GM11168 (cell line): Measurements from ENCODE around the gene MAP4K5.
"Not testable (repeated sequence)": the region's sequence is repeated elsewhere in the genome, so short reads cannot be mapped to it uniquely, and the experiment has no call there.

Source experiments
- in situ Hi-C: fragments of 300-500 bp; cut with MboI; formaldehyde crosslinking; loops from one replicate; pipeline ENCODE4 v1.12.0; 2022; ENCODE audit warnings: low sequenced_read_pairs; ENCODE audit not compliant: unreplicated experiment

MAP4K5 gene

DNA sequence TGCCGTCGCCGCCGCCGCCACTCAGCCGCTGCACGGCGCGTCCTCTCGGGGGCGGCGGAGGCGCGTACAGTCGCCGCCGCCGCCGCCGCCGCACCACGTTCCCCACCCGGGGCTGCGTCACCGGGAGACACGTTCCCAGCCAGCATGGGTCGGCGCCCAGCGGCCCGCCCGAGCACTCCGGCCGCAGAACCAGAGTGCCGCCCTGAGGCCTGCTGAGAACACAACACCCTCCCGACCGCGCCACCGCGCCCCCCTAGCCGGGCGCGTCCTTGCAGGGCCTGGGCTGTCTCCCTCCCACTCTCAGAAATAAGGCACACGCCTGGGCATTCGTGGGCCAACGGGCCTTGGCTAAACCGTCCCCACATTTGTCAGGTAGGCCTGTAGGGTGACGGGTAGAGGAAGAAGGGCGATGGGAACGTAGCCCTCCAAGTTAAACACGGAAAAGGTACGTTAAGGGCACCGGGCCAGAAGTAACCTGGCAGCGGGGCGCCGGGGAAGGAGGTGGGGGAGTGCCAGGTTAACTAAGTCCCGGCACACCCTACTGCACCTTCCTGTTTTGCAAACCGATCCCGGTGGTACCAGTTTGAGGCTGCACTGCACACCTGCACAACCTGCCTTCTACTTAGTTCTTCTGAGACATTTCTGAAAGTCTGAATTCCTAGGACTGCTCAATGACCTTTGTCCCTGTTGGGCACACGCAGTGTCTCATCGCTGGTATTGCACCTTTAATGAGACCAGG lies at the start of gene MAP4K5:
TSS of gene MAP4K5 (minus strand) at position 68 of the 739 bp plus-strand sequence. CDS start 520 bp downstream, outside the sequence.
- in situ Hi-C loops = loop anchor here (25.0 kb wide), 1 partner anchor 670 kb away; the partner anchor contains the start of gene NEMF

DNA sequence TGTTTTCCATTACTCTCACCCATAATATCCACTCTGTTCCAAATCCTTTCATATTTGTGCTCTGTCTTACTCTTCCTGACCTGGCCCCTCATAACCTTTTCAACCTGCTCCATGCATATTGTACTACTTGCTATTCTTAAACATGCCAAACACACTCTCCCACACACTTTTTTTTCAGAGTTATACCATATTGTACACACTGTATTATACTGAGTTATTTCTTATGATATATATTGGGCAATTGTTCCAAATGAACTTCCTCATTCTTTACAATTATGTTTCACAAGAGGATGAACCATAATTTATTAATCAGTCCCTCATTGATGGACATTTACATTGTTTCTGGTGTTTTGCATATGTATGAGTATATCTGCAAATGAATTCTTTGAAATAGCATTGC lies 46.1 kb upstream of the MAP4K5 start:
- in situ Hi-C loops = loop anchor here (25.0 kb wide), 1 partner anchor 284 kb away; the partner anchor contains the start of gene ABHD12B

DNA sequence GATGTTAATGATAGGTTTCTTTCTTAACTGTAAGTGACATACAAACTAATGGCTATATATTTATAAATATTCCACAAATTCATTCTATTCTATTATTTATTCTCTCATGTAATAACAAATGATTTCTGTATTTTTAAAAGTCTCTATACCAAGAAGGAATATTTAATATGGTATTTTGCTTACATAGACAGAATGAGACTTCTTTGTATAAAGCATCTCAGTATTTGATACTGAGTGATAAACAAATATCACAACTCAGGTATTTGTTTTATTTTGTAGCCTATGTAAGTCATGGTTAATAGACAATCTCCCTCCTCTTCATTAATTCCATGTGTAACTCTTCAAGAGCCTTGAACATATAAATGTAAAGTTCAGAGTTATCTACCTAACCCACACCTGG lies 45.6 kb upstream of the MAP4K5 start:
- in situ Hi-C loops = loop anchor here (25.0 kb wide), 1 partner anchor 284 kb away; the partner anchor contains the start of gene ABHD12B

DNA sequence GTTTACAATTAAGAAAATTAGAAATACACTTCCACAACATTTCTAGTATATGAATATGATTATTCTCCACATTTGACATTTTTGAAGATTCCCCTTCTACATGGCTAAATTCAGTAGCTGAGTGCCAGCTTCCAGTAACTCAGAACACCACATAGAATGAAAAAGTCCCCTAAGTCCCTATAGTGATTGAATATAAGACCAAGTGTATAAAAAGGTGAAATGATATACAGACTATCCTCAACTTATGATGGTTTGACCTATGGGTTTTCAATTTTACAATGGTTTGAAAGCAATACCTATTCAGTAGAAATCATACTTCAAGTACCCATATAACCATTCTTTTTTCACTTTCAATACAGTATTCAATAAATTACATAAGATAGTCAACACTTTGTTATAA lies 43.4 kb upstream of the MAP4K5 start:
- in situ Hi-C loops = loop anchor here (25.0 kb wide), 1 partner anchor 287 kb away; the partner anchor contains the start of gene ABHD12B

DNA sequence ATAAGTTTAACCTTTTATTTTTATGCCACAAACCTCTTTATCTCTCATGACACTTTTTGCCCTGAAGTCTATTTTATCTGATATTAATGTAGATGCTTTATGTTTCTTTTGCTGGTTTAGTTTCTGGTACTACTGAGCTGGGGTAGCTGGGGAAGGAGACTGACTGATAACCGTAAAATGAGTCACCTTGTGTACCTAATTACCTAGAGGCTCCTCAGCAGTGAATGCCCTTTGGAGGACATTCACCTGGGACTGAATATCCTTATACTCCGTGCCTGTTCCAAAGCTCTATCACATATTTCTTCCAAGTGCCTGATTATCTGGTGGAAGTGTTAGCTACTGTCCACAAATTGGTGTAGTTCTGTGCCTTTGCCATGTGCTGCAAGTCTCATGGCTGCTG lies 41.5 kb upstream of the MAP4K5 start:
- in situ Hi-C loops = no loop called here

DNA sequence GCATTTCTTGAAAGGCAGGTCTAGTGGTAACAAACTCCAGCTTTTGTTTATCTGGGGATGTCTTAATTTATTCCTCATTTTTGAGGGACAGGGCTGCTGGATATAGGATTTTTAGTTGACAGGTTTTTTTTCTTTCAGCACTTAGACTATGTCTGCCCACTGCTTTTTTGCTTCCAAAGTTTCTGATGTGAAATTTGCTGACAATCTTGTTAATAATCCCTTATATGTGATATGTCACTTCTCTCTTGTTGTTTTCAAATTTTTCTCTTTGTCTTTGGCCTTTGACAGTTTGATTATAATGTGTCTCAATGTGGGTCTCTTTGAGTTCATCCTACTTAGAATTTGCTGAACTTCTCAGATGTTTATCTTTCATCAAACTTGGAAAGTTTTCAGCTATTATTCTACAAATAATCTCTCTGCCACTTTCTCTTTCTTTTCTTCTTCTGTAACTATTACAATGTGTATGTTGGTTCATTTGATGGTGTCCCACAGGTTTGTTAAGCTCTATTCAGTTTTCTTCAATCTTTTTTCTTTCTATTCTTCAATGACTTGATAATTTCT lies 37.4 kb upstream of the MAP4K5 start:
- in situ Hi-C loops = no loop called here

DNA sequence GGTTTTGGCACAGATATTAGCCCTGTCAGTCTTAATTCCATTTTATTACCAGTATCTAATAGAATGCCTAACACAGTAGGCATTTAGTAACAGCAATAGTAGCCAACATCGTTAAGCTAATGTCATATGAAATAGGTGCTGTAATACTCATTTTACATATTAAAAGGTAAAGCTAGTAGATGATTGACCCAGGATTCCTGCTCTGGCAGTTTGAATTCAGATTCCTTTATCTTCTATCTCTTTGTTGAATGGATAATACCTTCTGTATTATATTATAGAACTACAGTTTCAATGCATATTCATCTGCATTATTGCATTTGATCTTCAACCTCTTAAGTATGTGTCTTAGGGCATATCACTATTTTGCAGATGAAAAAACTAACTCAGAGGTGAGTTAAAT lies 30.5 kb upstream of the MAP4K5 start:
- in situ Hi-C loops = no loop called here

DNA sequence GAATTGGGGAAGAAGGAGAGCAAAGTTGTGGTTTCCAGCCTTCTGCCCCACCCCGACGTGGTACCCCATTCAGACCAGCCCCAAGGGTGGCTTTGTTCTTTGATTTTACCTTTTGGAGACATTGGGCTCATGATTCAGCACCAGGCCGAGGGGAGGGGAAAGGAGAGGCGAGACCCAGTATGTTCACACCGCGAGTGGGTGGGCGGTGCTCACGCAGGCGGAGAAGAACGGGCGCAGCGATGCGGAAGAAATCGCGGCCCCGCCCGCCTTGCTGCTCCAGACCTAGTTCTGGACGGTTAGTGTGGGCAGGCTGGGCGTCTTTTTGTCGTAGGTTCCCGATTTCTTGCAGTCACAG lies 28.5 kb upstream of the MAP4K5 start:
- in situ Hi-C loops = no loop called here

DNA sequence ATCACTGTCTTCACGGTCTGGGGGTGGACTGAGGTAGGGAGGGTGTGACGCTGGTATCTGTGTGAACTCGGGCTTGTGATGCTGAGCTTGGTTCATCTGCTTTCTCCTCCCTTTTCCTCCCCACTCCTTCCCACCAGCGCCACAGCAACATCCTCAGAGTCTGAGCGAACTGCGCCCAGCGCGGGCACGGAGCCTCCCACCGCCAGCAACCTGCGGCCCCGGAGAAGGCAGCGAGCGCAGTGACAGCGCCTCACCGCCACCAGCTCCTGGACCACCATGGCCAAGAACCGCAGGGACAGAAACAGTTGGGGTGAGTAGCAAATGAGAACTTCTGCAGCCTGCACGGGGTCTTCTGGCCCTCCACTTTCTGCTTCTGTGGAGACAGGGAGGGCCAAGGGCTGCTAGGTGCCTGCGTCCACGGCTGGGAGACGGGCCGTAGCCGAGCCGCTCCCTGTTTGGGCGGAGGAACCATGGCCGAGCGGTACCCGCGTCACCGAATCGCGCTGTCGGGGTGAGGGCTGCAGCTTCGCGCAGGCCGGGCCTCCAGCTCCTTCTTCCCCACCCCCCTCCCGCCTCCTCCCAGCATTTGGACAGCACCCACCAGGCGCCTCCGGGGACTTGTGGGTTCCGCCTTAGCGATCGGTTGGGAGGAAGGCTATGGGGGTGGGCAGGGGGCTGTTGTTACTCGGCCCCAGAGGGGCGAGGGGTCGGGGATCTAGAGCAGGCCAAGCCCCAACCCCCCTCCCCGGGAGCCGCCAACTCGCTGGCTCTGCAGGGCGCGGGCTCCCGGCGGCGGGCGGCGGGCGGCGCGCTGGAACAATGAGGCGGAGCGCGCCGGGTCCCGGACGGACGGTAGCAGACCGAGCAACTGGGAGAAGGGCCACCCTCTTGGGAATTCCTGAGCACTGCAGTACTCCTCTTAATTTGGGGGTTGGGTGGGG lies 27.9 kb upstream of the MAP4K5 start, which contains the start of gene ATL1:
TSS of gene ATL1 (plus strand) at position 156 of the 941 bp plus-strand sequence. CDS start at position 277, 121 bp downstream.
- in situ Hi-C loops = no loop called here

DNA sequence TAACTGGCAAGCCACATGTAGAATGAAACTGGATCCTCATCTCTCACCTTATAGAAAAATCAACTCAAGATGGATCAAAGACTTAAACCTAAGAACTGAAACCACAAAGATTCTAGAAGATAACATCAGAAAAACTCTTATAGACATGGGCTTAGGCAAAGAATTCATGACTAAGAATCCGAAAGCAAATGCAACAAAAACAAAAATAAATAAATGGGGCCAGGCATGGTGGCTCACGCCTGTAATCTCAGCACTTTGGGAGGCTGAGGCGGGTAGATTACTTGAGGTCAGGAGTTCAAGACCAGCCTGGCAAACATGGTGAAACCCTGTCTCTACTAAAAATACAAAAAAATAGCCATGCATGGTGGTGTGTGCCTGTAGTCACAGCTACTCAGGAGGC lies 20.4 kb upstream of the MAP4K5 start:
- in situ Hi-C loops = not testable (repeated sequence)

DNA sequence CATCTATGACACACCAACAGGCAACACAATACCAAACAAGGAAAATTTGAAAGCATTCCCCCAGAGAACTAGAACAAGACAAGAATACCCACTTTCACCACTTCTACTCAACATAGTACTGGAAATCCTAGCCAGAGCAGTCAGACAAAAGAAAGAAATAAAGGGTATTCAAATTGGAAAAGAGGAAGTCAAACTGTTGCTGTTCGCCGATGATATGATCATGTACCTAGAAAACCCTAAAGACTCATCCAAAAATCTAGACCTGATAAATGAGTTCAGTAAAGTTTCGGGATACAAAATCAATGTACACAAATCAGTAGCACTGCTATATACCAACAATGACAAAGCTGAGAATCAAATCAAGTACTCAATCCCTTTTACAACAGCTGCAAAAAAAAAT lies 19.5 kb upstream of the MAP4K5 start:
- in situ Hi-C loops = no loop called here

DNA sequence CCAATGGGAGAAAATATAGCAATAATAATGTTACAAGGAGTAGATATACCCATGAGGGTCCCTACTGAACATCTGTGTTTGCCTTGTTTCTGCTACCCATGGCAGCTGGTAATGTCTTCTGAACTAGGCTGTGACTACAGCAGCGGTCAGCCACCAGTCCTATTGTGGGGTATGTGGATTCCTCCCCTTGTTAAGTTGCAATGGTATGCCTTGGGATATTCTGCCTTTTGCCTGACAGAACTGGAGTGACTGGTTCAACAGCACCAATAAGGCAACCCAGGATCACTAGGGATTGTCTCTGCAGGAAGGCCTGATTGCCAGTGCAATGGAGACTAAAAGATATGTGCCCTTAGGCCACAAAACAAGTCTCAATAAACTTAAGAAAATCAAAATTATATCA lies 17.9 kb upstream of the MAP4K5 start:
- in situ Hi-C loops = no loop called here

DNA sequence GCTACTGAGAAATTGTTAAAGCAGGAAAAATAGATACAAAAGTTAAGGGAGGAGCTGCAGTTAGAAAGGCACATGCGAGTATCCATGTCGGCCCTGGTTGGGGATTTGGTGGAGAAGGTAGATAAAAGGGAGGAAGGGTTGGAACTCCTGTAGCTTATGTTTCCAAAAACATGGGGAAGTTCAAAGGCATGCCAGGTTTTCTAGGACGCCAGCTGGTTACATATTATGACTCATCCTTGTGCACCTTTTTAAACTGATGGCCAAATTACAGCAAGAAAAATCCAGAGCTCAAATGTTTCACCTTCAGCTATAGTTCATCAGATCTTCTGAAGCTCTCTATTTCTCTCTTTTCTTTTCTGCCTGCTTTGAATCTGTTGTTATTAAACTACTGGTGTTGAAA lies 13.2 kb upstream of the MAP4K5 start:
- in situ Hi-C loops = loop anchor here (25.0 kb wide), 1 partner anchor 683 kb away; the partner anchor contains the start of gene NEMF

DNA sequence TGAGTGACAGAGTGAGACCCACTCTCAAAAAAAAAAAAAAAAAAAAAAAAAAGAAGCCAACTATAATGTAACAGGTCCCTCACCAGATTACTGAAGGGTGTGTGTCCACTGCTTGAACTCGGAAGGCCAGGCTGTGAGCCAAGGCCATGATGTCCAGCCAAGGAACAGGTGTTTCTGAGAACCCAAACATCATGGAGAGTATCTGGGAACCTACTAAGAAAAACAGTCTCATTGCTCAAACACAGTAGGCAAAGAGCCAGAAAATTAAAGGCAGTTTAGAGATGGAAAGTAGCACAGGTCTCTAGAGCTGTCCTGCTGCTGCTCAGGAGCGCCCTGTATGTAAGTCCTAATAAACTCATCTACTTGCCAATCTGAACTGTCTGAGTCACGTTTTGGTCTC lies 12.5 kb upstream of the MAP4K5 start:
- in situ Hi-C loops = loop anchor here (25.0 kb wide), 1 partner anchor 683 kb away; the partner anchor contains the start of gene NEMF

DNA sequence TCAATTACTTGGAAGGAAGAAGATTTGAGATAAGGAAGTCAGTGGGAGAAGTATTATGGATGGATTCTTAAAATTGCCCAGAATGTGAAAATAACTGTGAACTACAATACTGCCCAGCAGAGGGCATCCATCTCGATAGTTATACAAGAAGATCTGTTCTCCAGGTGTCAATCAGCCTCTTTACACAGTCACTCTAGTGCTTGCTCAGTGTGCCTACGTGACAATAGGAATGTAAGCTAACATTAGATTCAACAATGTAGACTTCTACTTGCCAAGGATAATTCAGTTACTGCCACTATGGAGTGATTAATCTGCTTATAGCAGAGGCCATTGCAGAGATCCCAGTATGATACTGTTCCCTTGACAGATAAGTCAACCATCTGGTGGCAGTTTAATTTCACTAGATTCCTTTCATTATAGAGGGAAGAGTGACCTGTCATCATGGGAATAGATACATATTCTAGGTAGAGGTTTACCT lies 10.6 kb upstream of the MAP4K5 start:
- in situ Hi-C loops = loop anchor here (25.0 kb wide), 1 partner anchor 681 kb away; the partner anchor contains the start of gene NEMF

DNA sequence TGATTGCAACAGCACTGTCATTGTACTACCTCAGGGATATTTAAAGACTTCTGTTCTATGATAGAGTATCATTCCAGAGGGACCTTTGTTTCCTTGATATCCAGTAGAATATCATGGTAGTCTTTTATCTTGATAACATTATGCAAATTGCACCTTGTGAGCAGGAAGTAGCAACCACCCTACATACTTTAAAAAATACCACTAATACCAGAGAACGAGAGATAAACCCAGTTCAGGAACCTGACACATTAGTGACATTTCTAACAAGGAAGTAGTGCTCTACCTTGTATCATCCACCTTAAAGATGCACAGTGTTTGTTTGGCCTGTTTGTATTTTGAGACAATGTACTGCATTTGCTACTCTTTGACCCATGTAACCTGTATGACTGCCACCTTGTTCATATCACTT lies 8.8 kb upstream of the MAP4K5 start:
- in situ Hi-C loops = loop anchor here (25.0 kb wide), 1 partner anchor 679 kb away; the partner anchor contains the start of gene NEMF

DNA sequence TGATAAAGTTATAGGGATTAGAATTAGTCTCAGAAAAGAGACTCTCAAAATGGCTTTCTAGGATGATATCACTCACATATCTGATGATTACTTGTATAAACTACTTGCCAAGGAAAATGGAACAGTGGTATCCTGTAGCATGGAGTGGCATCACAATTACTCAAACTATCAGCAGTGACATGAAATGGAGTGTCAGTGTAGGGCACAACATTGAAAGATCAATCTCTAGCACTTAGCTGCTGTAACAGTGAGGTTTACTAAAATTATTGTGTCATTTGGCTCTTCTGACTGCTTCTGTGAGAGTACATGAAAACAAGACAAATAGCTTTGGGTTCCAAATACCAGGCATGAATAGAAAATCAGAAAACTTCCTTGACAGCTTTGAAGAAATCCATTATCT lies 6.7 kb upstream of the MAP4K5 start:
- in situ Hi-C loops = loop anchor here (25.0 kb wide), 1 partner anchor 677 kb away; the partner anchor contains the start of gene NEMF

DNA sequence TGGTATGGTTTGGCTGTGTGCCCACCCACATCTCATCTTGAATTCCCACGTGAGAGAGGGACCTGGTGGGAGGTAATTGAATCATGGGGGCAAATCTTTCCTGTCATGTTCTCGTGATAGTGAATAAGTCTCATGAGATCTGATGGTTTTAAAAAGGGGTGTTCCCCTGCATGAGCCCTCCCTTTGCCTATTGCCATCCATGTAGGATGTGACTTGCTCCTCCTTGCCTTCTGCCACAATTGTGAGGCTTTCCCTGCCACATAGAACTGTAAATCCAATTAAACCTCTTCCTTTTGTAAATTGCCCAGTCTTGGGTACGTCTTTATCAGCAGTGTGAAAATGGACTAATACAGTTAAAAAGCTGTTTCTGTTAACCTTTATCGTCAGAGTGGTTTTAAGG lies 5.7 kb upstream of the MAP4K5 start:
- in situ Hi-C loops = loop anchor here (25.0 kb wide), 1 partner anchor 676 kb away; the partner anchor contains the start of gene NEMF

DNA sequence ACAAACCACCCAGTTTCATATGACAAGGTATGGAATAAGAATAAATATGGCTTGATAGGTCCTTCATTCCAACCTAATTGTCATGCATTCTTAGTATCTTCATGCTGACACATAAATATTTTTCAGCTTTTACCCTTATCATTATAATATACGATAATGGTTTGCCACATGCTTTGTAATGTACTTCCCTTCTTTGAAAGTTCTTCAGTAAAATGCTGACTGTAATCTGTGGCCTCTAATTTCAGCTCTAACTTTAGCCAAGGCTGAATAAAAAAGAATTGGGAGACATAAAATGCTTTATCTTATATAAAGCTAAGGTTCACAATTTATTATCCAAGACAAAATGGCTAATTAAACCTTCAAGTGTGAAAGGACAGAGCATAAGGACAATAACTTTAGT lies 2.6 kb upstream of the MAP4K5 start:
- in situ Hi-C loops = loop anchor here (25.0 kb wide), 1 partner anchor 673 kb away; the partner anchor contains the start of gene NEMF

DNA sequence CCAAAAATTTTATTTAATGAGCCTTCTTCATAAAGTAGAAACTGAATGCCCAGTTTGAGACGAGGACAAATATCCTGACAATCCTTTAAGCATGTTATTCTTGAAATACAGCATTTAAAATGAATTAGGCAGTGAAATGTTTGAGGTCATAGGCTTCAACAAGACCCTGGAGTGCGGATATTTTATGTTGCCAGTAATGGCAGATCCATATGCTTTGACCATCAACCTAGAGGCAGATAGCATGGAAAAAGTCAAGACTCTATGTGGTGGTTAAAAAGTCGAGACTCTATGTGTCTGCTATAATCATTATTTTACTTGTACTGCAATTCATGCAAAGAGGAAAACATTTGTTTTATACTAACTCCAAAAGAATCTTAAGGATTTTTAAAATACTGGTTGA lies 2.0 kb upstream of the MAP4K5 start:
- in situ Hi-C loops = loop anchor here (25.0 kb wide), 1 partner anchor 672 kb away; the partner anchor contains the start of gene NEMF
